GM21423 (cell line): ENCODE results near the gene OR52J3.
"Not testable (repeated sequence)": the region's sequence is repeated elsewhere in the genome, so short reads cannot be mapped to it uniquely, and the experiment has no call there.

Experiments
- ATAC-seq: cut with Tn5 transposase; IDR thresholded peaks from one replicate; pipeline ENCODE4 v1.9.1; 2021; ENCODE audit warnings: mild to moderate bottlenecking, moderate library complexity; ENCODE audit not compliant: unreplicated experiment

OR52J3 gene

GRCh38 chr11:5046226-5046625 lies at the start of gene OR52J3:
Gene OR52J3 (plus strand): TSS chr11:5046526. CDS start chr11:5046526, 0 bp downstream.
- ATAC-seq = no peak

GRCh38 chr11:5004424-5005274 lies 41.7 kb upstream of the OR52J3 start:
- no peak for ATAC-seq

- ATAC-seq = no peak
These were observed 38.8 kb upstream of the OR52J3 start for GRCh38 chr11:5007561-5007960.

GRCh38 chr11:5011254-5011653 lies 35.1 kb upstream of the OR52J3 start:
- ATAC-seq = no peak

- ATAC-seq = no peak
These were observed 33.3 kb upstream of the OR52J3 start for GRCh38 chr11:5013012-5013411.

- ATAC-seq = no peak
These were observed 24.3 kb upstream of the OR52J3 start for GRCh38 chr11:5021996-5022395.

- ATAC-seq = no peak
These were observed 9.7 kb upstream of the OR52J3 start for GRCh38 chr11:5036669-5037068.

- no peak for ATAC-seq
These were observed 8.4 kb upstream of the OR52J3 start for GRCh38 chr11:5037926-5038325.

GRCh38 chr11:5038341-5038740 lies 8.0 kb upstream of the OR52J3 start:
- ATAC-seq = no peak

GRCh38 chr11:5040876-5041275 lies 5.5 kb upstream of the OR52J3 start:
- ATAC-seq = no peak

- ATAC-seq = no peak
These were observed 4.2 kb upstream of the OR52J3 start for GRCh38 chr11:5042091-5042490.

GRCh38 chr11:5043380-5043779 lies 2.9 kb upstream of the OR52J3 start:
- ATAC-seq = no peak

- no peak for ATAC-seq
These were observed 516 bp downstream of the OR52J3 start for GRCh38 chr11:5046754-5047330.

GRCh38 chr11:5058679-5059078 lies 12.4 kb downstream of the OR52J3 start:
- not testable (repeated sequence) for ATAC-seq

GRCh38 chr11:5059391-5059790 lies 13.1 kb downstream of the OR52J3 start, which contains the start of gene OR52E2:
Gene OR52E2 (minus strand): TSS chr11:5059627. CDS start chr11:5059627, 0 bp downstream.
- no peak for ATAC-seq

GRCh38 chr11:5065027-5065426 lies 18.7 kb downstream of the OR52J3 start:
- ATAC-seq = no peak

GRCh38 chr11:5069272-5069671 lies 22.9 kb downstream of the OR52J3 start, which contains the start of gene OR52E1:
Gene OR52E1 (plus strand): TSS chr11:5069572.
- no peak for ATAC-seq

- no peak for ATAC-seq
These were observed 25.5 kb downstream of the OR52J3 start for GRCh38 chr11:5071799-5072198.

GRCh38 chr11:5081405-5081804 lies 35.1 kb downstream of the OR52J3 start:
- no peak for ATAC-seq

- ATAC-seq = no peak
These were observed 37.3 kb downstream of the OR52J3 start for GRCh38 chr11:5083602-5084001.

- no peak for ATAC-seq
These were observed 42.2 kb downstream of the OR52J3 start for GRCh38 chr11:5088556-5088955.

GRCh38 chr11:5090668-5091067 lies 44.3 kb downstream of the OR52J3 start:
- ATAC-seq = no peak
